ENCODE measurements around the gene IGSF21.

GRCh38 chr1:18350747-18351146 lies 243.1 kb downstream of the IGSF21 start:
- TF ChIP-seq CTCF (IDR thresholded peaks at IDR 0.05; ENCODE audit: low read depth, low read length, poor library complexity, severe bottlenecking) (no peak), EZH2phosphoT487 (IDR thresholded peaks at IDR 0.05; ENCODE audit: borderline replicate concordance, low read length) (no peak)
